Osteoblast (primary cell): ENCODE measurements around the gene RAP1B. TPM values are rescaled to one million over a fixed set of nuclear protein-coding genes. Genes with fewer than 3 reads are reported as not detected.

Experiments used
- DNase-seq: peaks from one replicate; pipeline ENCODE4 v3.0.0; 2011; ENCODE audit warnings: low spot score, mixed read lengths; ENCODE audit not compliant: insufficient read length; ENCODE audit errors: missing footprints
- H2AFZ ChIP-seq: 2 replicates; pipeline ENCODE4 v1.6.0; 2011; ENCODE audit warnings: mild to moderate bottlenecking, low read length
- H3K27ac ChIP-seq: 2 replicates; pipeline ENCODE4 v1.5.1; 2011; ENCODE audit warnings: mild to moderate bottlenecking, low read depth, low read length, moderate library complexity
- H3K27me3 ChIP-seq: 2 replicates; pipeline ENCODE4 v1.6.0; 2012; ENCODE audit warnings: mild to moderate bottlenecking, control low read depth, inconsistent platforms, low read length, moderate library complexity; ENCODE audit not compliant: insufficient read depth
- H3K36me3 ChIP-seq: 2 replicates; pipeline ENCODE4 v1.5.1; 2011; ENCODE audit warnings: mild to moderate bottlenecking, low read length, control low read depth, moderate library complexity; ENCODE audit not compliant: insufficient read depth
- H3K4me1 ChIP-seq: 2 replicates; pipeline ENCODE4 v1.5.1; 2011; ENCODE audit warnings: mild to moderate bottlenecking, low read length, control low read depth, moderate library complexity; ENCODE audit not compliant: insufficient read depth
- H3K4me2 ChIP-seq: 2 replicates; pipeline ENCODE4 v1.6.0; 2011; ENCODE audit warnings: mild to moderate bottlenecking, low read length; ENCODE audit not compliant: insufficient read depth
- H3K4me3 ChIP-seq: fragments of 200-600 bp; sonication (generic); 3 replicates; pipeline ENCODE4 v1.5.1; 2012; ENCODE audit warnings: mild to moderate bottlenecking, low read length, inconsistent platforms; ENCODE audit not compliant: insufficient read depth
- H3K79me2 ChIP-seq: 2 replicates; pipeline ENCODE4 v1.6.0; 2012; ENCODE audit warnings: mild to moderate bottlenecking, low read length, control low read depth, inconsistent platforms; ENCODE audit not compliant: insufficient read depth
- H3K9me3 ChIP-seq: 2 replicates; pipeline ENCODE4 v1.5.1; 2011; ENCODE audit warnings: low read depth, low read length, control low read depth
- H4K20me1 ChIP-seq: 2 replicates; pipeline ENCODE4 v1.6.0; 2012; ENCODE audit warnings: mild to moderate bottlenecking, low read length, control low read depth; ENCODE audit not compliant: insufficient read depth
- total RNA-seq: library from RNA; depleted of rRNA; stranded (reverse); fragments of >200 nt; gene quantifications from 2 replicates; pipeline ENCODE4 v1.2.3, GENCODE V29; 2012
- TF ChIP-seq, protein P1 (sequence below): IDR thresholded peaks from 2 replicates; pipeline ENCODE4 v1.5.1; 2011; ENCODE audit warnings: mild to moderate bottlenecking, low read depth, low read length, moderate library complexity; ENCODE audit errors: extremely low read depth

The RAP1B gene
- total RNA-seq, 1 donor: 243 TPM

DNA sequence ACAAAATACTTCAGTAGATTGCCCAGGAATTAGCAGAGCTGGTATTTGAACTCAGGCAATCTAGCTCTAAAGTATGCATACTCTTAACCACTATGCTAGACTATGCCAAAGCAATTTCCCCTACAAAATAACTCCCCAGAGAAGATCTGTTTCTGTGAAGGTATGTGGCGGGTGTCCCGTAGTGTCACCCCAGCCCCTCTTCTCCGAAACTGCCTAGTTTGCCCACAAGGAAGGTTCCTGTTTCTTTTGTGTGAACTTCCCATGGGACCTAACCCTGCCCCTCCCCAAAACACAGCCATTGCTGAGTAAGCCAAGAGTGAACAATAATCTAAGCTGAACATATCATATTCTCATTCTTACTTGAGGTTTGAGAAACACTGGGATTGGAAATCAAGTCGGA is 15.5 kb upstream of the RAP1B start:
- Histone ChIP-seq H2AFZ (no peak overlapping the region), H3K9me3 (no peaks in the 10 kb centered on the region), H3K79me2 (no peaks in the 10 kb centered on the region), H3K27me3 (no peaks in the 10 kb centered on the region), H3K27ac (no peak overlapping the region), H3K4me2 (no peak overlapping the region), H3K4me1 (no peaks in the 10 kb centered on the region), H3K4me3 (no peak overlapping the region), H3K36me3 (no peaks in the 10 kb centered on the region), H4K20me1 (no peaks in the 10 kb centered on the region)
- TF ChIP-seq, protein P1, sequence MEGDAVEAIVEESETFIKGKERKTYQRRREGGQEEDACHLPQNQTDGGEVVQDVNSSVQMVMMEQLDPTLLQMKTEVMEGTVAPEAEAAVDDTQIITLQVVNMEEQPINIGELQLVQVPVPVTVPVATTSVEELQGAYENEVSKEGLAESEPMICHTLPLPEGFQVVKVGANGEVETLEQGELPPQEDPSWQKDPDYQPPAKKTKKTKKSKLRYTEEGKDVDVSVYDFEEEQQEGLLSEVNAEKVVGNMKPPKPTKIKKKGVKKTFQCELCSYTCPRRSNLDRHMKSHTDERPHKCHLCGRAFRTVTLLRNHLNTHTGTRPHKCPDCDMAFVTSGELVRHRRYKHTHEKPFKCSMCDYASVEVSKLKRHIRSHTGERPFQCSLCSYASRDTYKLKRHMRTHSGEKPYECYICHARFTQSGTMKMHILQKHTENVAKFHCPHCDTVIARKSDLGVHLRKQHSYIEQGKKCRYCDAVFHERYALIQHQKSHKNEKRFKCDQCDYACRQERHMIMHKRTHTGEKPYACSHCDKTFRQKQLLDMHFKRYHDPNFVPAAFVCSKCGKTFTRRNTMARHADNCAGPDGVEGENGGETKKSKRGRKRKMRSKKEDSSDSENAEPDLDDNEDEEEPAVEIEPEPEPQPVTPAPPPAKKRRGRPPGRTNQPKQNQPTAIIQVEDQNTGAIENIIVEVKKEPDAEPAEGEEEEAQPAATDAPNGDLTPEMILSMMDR: no peak
- DNase-seq: no peak

DNA sequence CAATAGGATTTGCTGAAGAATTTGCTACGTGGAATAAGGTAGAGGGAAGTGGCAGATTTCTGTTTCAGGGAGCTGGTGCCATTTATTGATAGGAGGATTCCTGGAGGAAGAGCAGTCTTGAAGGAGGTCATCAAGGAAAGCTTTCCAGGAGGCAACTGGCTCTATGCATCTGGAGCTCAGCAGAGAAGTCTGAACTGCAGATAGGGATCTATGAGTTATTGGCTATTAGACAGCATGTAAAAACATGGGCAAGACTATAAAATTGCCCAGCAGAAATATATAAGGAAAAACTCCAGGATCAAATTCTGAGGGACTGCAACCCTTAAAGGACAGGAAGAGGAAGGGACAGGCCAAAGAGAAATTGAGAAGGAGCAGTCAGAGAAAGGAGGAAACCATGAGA is 8.9 kb upstream of the RAP1B start:
- Histone ChIP-seq H3K9me3 (no peaks in the 10 kb centered on the region), H3K4me1 (no peaks in the 10 kb centered on the region), H3K79me2 (no peaks in the 10 kb centered on the region), H3K27me3 (no peaks in the 10 kb centered on the region), H3K36me3 (no peaks in the 10 kb centered on the region), H4K20me1 (no peaks in the 10 kb centered on the region), H3K27ac (no peak overlapping the region), H3K4me2 (no peak overlapping the region), H2AFZ (peak overlapping the region; percentile 74), H3K4me3 (no peak overlapping the region)
- TF ChIP-seq, protein P1: no peak
- no peak for DNase-seq

DNA sequence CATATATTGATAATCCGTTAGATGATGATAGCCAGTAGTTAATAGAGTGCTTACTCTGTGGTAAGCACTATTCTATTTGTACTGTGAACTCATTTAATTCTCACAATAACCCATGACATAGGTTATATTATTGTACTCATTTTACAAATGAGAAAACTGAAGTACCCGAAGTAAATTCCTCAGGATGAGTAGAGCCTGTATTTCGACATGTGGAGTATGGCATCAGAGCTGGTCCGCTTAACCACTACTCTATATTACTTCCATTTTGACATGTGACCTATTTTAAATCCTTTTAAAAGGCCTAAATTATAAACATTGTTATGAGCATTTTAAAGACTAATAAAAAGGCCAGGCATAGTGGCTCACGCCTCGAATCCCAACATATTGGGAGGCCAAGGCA is 8.0 kb upstream of the RAP1B start:
- no peak overlapping the region for H3K4me2 ChIP-seq
- H3K27me3 ChIP-seq: no peaks in the 10 kb centered on the region
- H3K4me1 ChIP-seq: no peaks in the 10 kb centered on the region
- no peak overlapping the region for H3K27ac ChIP-seq
- no peaks in the 10 kb centered on the region for H3K79me2 ChIP-seq
- no peak for DNase-seq
- H3K9me3 ChIP-seq: no peaks in the 10 kb centered on the region
- no peak overlapping the region for H2AFZ ChIP-seq
- no peaks in the 10 kb centered on the region for H3K36me3 ChIP-seq
- no peaks in the 10 kb centered on the region for H4K20me1 ChIP-seq
- TF ChIP-seq, protein P1: no peak
- no peak overlapping the region for H3K4me3 ChIP-seq

DNA sequence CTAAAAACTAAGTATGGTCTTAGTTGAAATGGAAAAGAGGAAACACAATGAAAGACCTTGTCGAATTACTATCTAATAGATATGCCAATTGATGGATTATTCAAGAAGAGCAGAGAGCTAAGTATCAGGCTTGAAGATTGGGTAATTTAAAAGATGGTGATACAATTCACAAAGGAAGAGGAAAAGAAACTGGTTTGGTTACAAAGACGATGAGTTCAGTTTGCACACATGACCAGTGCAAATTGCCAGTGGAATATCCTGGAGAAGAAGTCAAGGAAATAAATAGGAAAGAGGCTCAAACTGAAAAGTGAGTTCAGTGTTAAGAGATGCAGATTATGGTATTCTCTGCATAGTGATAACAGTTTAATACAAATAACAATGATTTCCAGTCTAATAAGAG is 2.5 kb upstream of the RAP1B start:
- H3K9me3 ChIP-seq: no peaks in the 10 kb centered on the region
- peaks cover 4% of the 10 kb centered on the region for H3K36me3 ChIP-seq
- no peak overlapping the region for H3K27ac ChIP-seq
- H3K79me2 ChIP-seq: peaks cover 22% of the 10 kb centered on the region
- H4K20me1 ChIP-seq: peaks cover 11% of the 10 kb centered on the region
- TF ChIP-seq, protein P1: no peak
- peaks cover 8% of the 10 kb centered on the region for H3K4me1 ChIP-seq
- H3K4me3 ChIP-seq: no peak overlapping the region
- H2AFZ ChIP-seq: no peak overlapping the region
- DNase-seq: no peak
- no peaks in the 10 kb centered on the region for H3K27me3 ChIP-seq
- H3K4me2 ChIP-seq: no peak overlapping the region
